ENCODE data around the gene SRSF9. TPM values are rescaled to one million over a fixed set of nuclear protein-coding genes. Genes with fewer than 3 reads are reported as not detected.

Gene SRSF9
- polyA plus RNA-seq, 2 of the 4 experiments (the other 2 are of a cell fraction) = 218 to 306 TPM

DNA sequence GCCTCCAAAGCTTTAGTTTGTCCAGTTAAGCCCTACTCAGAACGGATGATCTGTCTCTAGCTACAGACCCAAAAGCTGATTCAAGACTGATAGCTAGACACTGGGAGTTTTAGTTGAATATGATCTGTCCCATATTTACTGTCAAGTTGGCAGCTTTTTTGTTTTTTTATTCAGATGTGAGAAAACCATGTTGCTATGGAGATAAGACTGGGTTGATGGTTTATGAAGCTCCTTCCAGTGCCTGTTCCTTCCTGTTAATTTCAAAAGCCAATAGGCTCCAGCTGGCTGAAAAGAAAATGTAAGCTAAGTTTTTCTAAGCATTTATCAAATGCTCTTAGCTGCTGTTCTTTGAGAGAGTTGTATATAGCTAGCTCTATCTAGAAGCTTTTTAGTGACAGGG is 31.0 kb upstream of the SRSF9 start:
- POLR2A ChIA-PET = no interaction called here
- Histone ChIP-seq H3K9me3 (no peaks in the 10 kb centered on the region), H3K27ac (no peak overlapping the region), H3K4me1 (peaks cover 13% of the 10 kb centered on the region), H3K4me2 (no peak overlapping the region), H3K4me3 (no peak overlapping the region)
- no peak for DNase-seq (ENCODE audit: low read depth in 1 of 2, low spot score in 1 of 2)
- no peak for FAIRE-seq
- 87% methylated on average over 1 of the region's 1 CpG for WGBS (ENCODE audit: missing lambda C conversion rate)
- CTCF ChIA-PET = no interaction called here
- TF ChIP-seq NFE2L2 (conservative IDR thresholded peaks at IDR 0.05; ENCODE audit: low read length) (no peak), BHLHE40 (IDR thresholded peaks at IDR 0.05; ENCODE audit: low read depth, low read length) (no peak), HOXB5 (CRISPR knock-in tag; IDR thresholded peaks at IDR 0.05) (no peak), KDM1A (IDR thresholded peaks at IDR 0.05; ENCODE audit: low read depth) (no peak), FOXS1 (CRISPR knock-in tag; IDR thresholded peaks at IDR 0.05) (no peak), RFX5 (IDR thresholded peaks at IDR 0.05) (no peak), MAFK (IDR thresholded peaks at IDR 0.05; ENCODE audit: partially characterized antibody) (no peak), GATA3 (IDR thresholded peaks at IDR 0.05; ENCODE audit: borderline replicate concordance) (no peak), RNF2 (IDR thresholded peaks at IDR 0.05; ENCODE audit: borderline replicate concordance, low read depth) (no peak), ZSCAN20 (CRISPR knock-in tag; IDR thresholded peaks at IDR 0.05) (no peak), CEBPB (IDR thresholded peaks at IDR 0.05) (no peak), HOXB13 (CRISPR knock-in tag; IDR thresholded peaks at IDR 0.05; ENCODE audit: low read depth) (no peak)
- TF ChIP-seq, protein P1, sequence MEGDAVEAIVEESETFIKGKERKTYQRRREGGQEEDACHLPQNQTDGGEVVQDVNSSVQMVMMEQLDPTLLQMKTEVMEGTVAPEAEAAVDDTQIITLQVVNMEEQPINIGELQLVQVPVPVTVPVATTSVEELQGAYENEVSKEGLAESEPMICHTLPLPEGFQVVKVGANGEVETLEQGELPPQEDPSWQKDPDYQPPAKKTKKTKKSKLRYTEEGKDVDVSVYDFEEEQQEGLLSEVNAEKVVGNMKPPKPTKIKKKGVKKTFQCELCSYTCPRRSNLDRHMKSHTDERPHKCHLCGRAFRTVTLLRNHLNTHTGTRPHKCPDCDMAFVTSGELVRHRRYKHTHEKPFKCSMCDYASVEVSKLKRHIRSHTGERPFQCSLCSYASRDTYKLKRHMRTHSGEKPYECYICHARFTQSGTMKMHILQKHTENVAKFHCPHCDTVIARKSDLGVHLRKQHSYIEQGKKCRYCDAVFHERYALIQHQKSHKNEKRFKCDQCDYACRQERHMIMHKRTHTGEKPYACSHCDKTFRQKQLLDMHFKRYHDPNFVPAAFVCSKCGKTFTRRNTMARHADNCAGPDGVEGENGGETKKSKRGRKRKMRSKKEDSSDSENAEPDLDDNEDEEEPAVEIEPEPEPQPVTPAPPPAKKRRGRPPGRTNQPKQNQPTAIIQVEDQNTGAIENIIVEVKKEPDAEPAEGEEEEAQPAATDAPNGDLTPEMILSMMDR (IDR thresholded peaks at IDR 0.05) = no peak
- TF ChIP-seq, protein P2, sequence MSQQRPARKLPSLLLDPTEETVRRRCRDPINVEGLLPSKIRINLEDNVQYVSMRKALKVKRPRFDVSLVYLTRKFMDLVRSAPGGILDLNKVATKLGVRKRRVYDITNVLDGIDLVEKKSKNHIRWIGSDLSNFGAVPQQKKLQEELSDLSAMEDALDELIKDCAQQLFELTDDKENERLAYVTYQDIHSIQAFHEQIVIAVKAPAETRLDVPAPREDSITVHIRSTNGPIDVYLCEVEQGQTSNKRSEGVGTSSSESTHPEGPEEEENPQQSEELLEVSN (IDR thresholded peaks at IDR 0.05; ENCODE audit: borderline replicate concordance, low read depth) = no peak
- TF ChIP-seq, protein P3, sequence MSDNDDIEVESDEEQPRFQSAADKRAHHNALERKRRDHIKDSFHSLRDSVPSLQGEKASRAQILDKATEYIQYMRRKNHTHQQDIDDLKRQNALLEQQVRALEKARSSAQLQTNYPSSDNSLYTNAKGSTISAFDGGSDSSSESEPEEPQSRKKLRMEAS (IDR thresholded peaks at IDR 0.05) = no peak
- no peak for ATAC-seq

DNA sequence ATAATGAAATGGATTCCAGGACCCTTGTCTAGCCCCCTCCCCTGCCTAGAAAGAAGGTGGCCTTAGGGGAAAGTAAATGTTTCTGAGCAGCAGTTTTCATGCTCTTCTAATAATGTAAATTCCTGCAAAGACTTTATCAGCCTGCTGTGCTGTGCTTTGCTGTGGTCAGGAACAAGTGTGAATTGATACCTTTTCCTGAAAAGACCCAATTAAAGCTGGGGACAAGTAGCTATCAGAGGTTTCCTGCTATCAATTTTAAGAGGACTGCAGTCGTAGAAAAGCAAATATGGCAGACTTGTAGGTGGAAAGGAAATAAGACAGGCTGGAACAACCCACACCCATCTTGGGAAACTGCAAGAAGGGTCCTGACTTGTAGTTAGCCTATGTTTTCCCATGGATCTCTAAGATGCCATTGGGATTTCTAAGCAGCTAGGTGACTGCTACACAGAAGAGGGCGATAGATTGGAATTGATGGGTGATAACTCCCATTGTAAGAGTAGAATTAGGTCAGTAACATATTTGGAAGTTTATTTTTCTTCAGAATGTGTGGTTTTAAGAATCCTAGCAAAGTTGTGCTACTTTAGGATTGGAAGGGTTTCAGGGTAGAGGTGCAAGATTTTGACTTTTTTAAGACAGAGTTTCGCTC is 29.4 kb upstream of the SRSF9 start:
- TF ChIP-seq, protein P4, sequence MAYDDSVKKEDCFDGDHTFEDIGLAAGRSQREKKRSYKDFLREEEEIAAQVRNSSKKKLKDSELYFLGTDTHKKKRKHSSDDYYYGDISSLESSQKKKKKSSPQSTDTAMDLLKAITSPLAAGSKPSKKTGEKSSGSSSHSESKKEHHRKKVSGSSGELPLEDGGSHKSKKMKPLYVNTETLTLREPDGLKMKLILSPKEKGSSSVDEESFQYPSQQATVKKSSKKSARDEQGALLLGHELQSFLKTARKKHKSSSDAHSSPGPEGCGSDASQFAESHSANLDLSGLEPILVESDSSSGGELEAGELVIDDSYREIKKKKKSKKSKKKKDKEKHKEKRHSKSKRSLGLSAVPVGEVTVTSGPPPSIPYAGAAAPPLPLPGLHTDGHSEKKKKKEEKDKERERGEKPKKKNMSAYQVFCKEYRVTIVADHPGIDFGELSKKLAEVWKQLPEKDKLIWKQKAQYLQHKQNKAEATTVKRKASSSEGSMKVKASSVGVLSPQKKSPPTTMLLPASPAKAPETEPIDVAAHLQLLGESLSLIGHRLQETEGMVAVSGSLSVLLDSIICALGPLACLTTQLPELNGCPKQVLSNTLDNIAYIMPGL (CRISPR knock-in tag; IDR thresholded peaks at IDR 0.05; ENCODE audit: borderline replicate concordance) = no peak
- no peak for TF ChIP-seq NFE2L2 (conservative IDR thresholded peaks at IDR 0.05; ENCODE audit: low read length)
- ATAC-seq (no peak), FAIRE-seq (no peak), DNase-seq (ENCODE audit: low read depth in 1 of 2, low spot score in 1 of 2) (no peak)
- H3K9me3 ChIP-seq = no peaks in the 10 kb centered on the region
- 91% methylated on average over 3 of the region's 3 CpGs for WGBS (ENCODE audit: missing lambda C conversion rate)
- ChIA-PET CTCF (interaction anchor here (0.8 kb wide), 1 partner anchor 32 kb away, joined by 3 read pairs; no protein-coding TSS in a partner anchor), POLR2A (no interaction called here)
- H3K4me2 ChIP-seq = peak overlapping the region; percentile 82; the same call in 2 of the 3 replicates
- H3K4me1 ChIP-seq = peaks cover 20% of the 10 kb centered on the region
- H3K4me3 ChIP-seq = no peak overlapping the region
- no peak overlapping the region for H3K27ac ChIP-seq

DNA sequence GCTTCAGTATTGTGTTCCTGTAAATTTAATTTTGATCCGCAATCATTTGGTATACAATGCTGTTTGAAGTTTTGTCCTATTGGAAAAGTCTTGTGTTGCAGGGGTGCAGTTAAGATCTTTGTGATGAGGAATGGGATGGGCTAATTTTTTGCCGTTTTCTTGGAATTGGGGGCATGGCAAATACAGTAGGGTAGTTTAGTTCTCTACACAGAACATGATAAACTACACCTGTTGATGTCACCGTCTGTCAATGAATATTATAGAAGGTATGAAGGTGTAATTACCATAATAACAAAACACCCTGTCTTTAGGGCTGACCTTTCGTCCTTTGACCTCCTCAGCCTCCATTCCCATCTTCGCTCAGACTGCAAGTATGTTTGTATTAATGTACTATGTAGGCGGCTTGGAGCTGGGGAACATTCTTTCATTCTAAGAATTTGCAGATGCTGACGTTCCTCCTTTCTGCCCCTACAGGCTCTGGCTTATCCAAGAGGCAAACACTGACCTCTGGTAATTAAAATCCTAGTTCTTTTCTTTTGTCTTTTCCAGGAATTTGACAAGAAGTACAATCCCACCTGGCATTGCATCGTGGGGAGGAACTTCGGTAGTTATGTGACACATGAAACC is 28.1 kb upstream of the SRSF9 start:
- Histone ChIP-seq H3K4me3 (peak overlapping the region; percentile 100), H3K4me2 (peak overlapping the region; percentile 82), H3K4me1 (peaks cover 20% of the 10 kb centered on the region), H3K27ac (peak overlapping the region; percentile 96 to 98; a peak in 5 of 6 replicates), H3K9me3 (no peaks in the 10 kb centered on the region)
- DNase-seq (ENCODE audit: low read depth in 1 of 2, low spot score in 1 of 2) (no peak), ATAC-seq (no peak), FAIRE-seq (no peak)
- WGBS (ENCODE audit: missing lambda C conversion rate) = 30% methylated on average over 9 of the region's 9 CpGs
- POLR2A ChIA-PET = interaction anchor here (2.4 kb wide), 1 partner anchor 32 kb away, joined by 16 read pairs; the partner anchor contains the start of gene COQ5
- CTCF ChIA-PET = interaction anchor here (1.1 to 3.4 kb wide), 4 partner anchors 12 to 31 kb away, joined by 3 to 12 read pairs (median 4); no protein-coding TSS in a partner anchor
- no peak for TF ChIP-seq CHD4 (IDR thresholded peaks at IDR 0.05; ENCODE audit: borderline replicate concordance)
- no peak for TF ChIP-seq NFE2L2 (conservative IDR thresholded peaks at IDR 0.05; ENCODE audit: low read length)
- no peak for TF ChIP-seq RARB (CRISPR knock-in tag; IDR thresholded peaks at IDR 0.05)
